ENCODE data around the gene FLT4.

- TF ChIP-seq CTCF (IDR thresholded peaks at IDR 0.05; ENCODE audit: low read depth, low read length, poor library complexity, severe bottlenecking) (no peak), EZH2phosphoT487 (IDR thresholded peaks at IDR 0.05; ENCODE audit: borderline replicate concordance, low read length) (no peak)
Measured at GRCh38 chr5:180583738-180584137, 65.7 kb downstream of the FLT4 start.

All from DOHH2 (cell line).